ENCODE results near the gene SERPINB1.
"Not testable (repeated sequence)": the region's sequence is repeated elsewhere in the genome, so short reads cannot be mapped to it uniquely, and the experiment has no call there.

- TF ChIP-seq RFX5 (IDR thresholded peaks at IDR 0.05; ENCODE audit: low read depth, low read length); ELK1 (IDR thresholded peaks at IDR 0.05; ENCODE audit: low read depth, low read length); RAD21 (IDR thresholded peaks at IDR 0.05; ENCODE audit: insufficient read depth, low read depth, low read length); CTCF (IDR thresholded peaks at IDR 0.05 in 2 of 3, conservative IDR thresholded peaks at IDR 0.05 in 1 of 3; ENCODE audit: control insufficient read depth in 2 of 3, extremely low read depth in 1 of 3, insufficient read depth in 1 of 3, low read depth in 3 of 3, low read length in 3 of 3); MYC (IDR thresholded peaks at IDR 0.05; ENCODE audit: insufficient read depth, insufficient read length, insufficient replicate concordance, low read length, severe bottlenecking); TCF12 (IDR thresholded peaks at IDR 0.05; ENCODE audit: low read depth, low read length): not testable (repeated sequence)
Observed at GRCh38 chr6:2859798-2860705, 18.4 kb upstream of the SERPINB1 start.
